T-cell (primary cell): ENCODE data around the gene RIOK1. TPM values are rescaled to one million over a fixed set of nuclear protein-coding genes. Genes with fewer than 3 reads are reported as not detected.
"Not testable (repeated sequence)": the region's sequence is repeated elsewhere in the genome, so short reads cannot be mapped to it uniquely, and the experiment has no call there.

Experiments
- ATAC-seq, 4 experiments: fragments of 200-7000 bp in 3 of 4; fragments of 150-1000 bp in 1 of 4; cut with Tn5 transposase; replicated peaks in 1 of 4; 1 replicate in 3 of 4; 2 replicates in 1 of 4; pipeline ENCODE4 v1.10.0; 2021; ENCODE audit warnings: moderate library complexity in 3 of 4, mild to moderate bottlenecking in 2 of 4, moderate number of reproducible peaks in 1 of 4
- CTCF ChIA-PET, 2 donors: fragments of 300-600 bp; sonication (Branson Sonifier 250); formaldehyde crosslinking; loops; one replicate each; lab custom pipeline; 2022; ENCODE audit warnings: antibody characterized with exemption in 2 of 2; lab: Charles Lee
- POLR2A ChIA-PET, 2 donors: fragments of 300-600 bp; sonication (Branson Sonifier 250); formaldehyde crosslinking; loops; one replicate each; lab custom pipeline; 2022; ENCODE audit warnings: antibody characterized with exemption in 2 of 2; lab: Charles Lee
- DNase-seq, 35 experiments: peaks; one replicate each; pipeline versions ENCODE4 v3.0.0 to v3.0.0-alpha.2; 2013 to 2023
- H3K27ac ChIP-seq: one replicate; pipeline ENCODE4 v1.5.1; 2013; ENCODE audit warnings: low read length
- H3K27me3 ChIP-seq, 2 experiments: replicated peaks in 1 of 2; 1 replicate in 1 of 2; 2 replicates in 1 of 2; pipeline versions ENCODE4 v1.6.1 to v1.7.0; 2013; ENCODE audit warnings: low read length in 1 of 2, mixed read lengths in 1 of 2; ENCODE audit not compliant: control insufficient read depth in 2 of 2, insufficient read depth in 2 of 2; ENCODE audit errors: extremely low read depth in 1 of 2
- H3K36me3 ChIP-seq, 2 donors: 1 replicate in 1 of 2; 2 replicates in 1 of 2; pipeline versions ENCODE4 v1.6.1 to v1.7.0; 2013; ENCODE audit warnings: low read length in 1 of 2; ENCODE audit not compliant: control insufficient read depth in 2 of 2, insufficient read depth in 1 of 2; ENCODE audit errors: extremely low read depth in 1 of 2
- H3K4me1 ChIP-seq, 2 experiments: 1 replicate in 1 of 2; 2 replicates in 1 of 2; pipeline versions ENCODE4 v1.6.1 to v1.7.0; 2013; ENCODE audit warnings: low read length in 2 of 2, mixed read lengths in 1 of 2; ENCODE audit not compliant: insufficient read depth in 2 of 2, control insufficient read depth in 1 of 2; ENCODE audit errors: extremely low read depth in 1 of 2
- H3K4me3 ChIP-seq, 2 donors: 1 replicate in 1 of 2; 2 replicates in 1 of 2; pipeline versions ENCODE4 v1.5.1 to v1.7.0; 2013; ENCODE audit warnings: mild to moderate bottlenecking in 2 of 2, low read length in 1 of 2, moderate library complexity in 1 of 2; ENCODE audit not compliant: control insufficient read depth in 1 of 2; ENCODE audit errors: extremely low read depth in 1 of 2
- H3K9me3 ChIP-seq: 2 replicates; pipeline ENCODE4 v1.7.0; 2013
- H3K27ac Mint-ChIP-seq, 2 donors: one replicate each; pipeline ENCODE4 v1.8.0; 2020 to 2021; ENCODE audit warnings: mild to moderate bottlenecking in 2 of 2, mixed read lengths in 2 of 2
- H3K27me3 Mint-ChIP-seq, 2 donors: one replicate each; pipeline ENCODE4 v1.8.0; 2021 to 2022; ENCODE audit warnings: mixed read lengths in 2 of 2
- H3K36me3 Mint-ChIP-seq: one replicate; pipeline ENCODE4 v1.8.0; 2021; ENCODE audit warnings: mixed read lengths
- H3K4me1 Mint-ChIP-seq, 3 donors: one replicate each; pipeline ENCODE4 v1.8.0; 2020 to 2022; ENCODE audit warnings: mixed read lengths in 3 of 3, mild to moderate bottlenecking in 1 of 3
- H3K4me3 Mint-ChIP-seq, 3 donors: one replicate each; pipeline ENCODE4 v1.8.0; 2020 to 2022; ENCODE audit warnings: mild to moderate bottlenecking in 3 of 3, mixed read lengths in 3 of 3, moderate library complexity in 3 of 3
- H3K9me3 Mint-ChIP-seq, 3 donors: one replicate each; pipeline ENCODE4 v1.8.0; 2020 to 2022; ENCODE audit warnings: mixed read lengths in 3 of 3
- WGBS: methylation state at CpG from one replicate; pipeline ENCODE4 v1.1.5; 2013; ENCODE audit warnings: missing lambda C conversion rate; ENCODE audit not compliant: insufficient coverage; 5-methylcytosine and 5-hydroxymethylcytosine counted together
- total RNA-seq, 35 experiments: library from RNA in 6 of 35; stranded (reverse) in 6 of 35; fragments of 120-200 nt in 1 of 35; gene quantifications; one replicate each; pipeline versions ENCODE4 v1.2.1 to v1.2.4 and lab custom pipeline; 2013 to 2026

Gene RIOK1
- total RNA-seq, 5 donors from 2014 or later (not counting 1 experiment from before 2014, with no cell fraction given): 27.4 to 42.9 (median 34.6) TPM

DNA sequence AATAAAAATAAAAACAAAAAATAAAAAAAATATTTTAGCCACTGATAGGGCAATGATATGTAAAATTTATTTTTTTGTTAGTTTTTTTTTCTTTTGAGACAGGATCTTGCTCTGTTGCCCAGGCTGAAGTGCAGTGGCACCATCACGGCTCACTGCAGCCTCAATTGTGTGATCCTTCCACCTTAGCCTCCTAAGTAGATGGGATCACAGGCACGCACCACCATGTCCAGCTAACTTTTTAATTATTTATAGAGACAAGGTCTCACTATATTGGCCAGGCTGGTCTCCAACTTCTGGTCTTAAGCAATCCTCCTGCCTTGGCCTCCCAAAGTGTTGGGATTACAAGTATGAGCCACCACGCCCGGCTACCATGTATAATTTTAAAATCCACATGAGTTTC, 59.4 kb downstream of the RIOK1 start:
- Histone ChIP-seq H3K36me3 (no peaks in the 10 kb centered on the region), H3K27ac (no peak overlapping the region), H3K27me3 (peaks cover 0 to 14% of the 10 kb centered on the region in 2 experiments), H3K4me1 (no peaks in the 10 kb centered on the region), H3K4me3 (no peak overlapping the region), H3K9me3 (no peaks in the 10 kb centered on the region)
- no peaks in the 10 kb centered on the region for H3K36me3 Mint-ChIP-seq
- no peaks in the 10 kb centered on the region for H3K9me3 Mint-ChIP-seq
- no peak overlapping the region for H3K4me3 Mint-ChIP-seq
- no peaks in the 10 kb centered on the region for H3K4me1 Mint-ChIP-seq
- WGBS: 20% methylated on average over 1 of the region's 4 CpGs
- ChIA-PET POLR2A (interaction anchor here in 1 of 2 donors (0.6 kb wide), 1 partner anchor 8 kb away, joined by 5 read pairs; no protein-coding TSS in a partner anchor), CTCF (no interaction called here)
- DNase-seq (no peak), ATAC-seq (no peak)
- H3K27me3 Mint-ChIP-seq: peaks cover 14 to 19% of the 10 kb centered on the region in 2 donors
- H3K27ac Mint-ChIP-seq: no peak overlapping the region

DNA sequence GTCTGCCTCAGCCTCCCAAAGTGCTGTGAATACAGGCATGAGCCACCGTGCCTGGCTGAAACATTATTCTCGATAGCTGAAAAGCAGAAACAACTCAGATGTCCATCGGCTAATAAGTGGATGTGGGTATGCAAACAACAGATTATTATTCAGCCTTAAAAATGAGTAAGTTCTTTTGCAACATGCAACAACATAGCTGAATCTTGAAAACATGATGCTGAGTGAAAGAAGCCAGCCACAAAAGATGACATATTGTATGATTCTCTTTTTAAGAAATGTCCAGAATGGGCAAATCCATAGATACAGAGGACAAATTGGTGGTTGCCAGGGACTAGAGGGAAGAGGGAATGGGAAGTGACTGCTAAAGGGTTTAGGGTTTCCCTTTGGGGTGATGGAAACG, 61.7 kb downstream of the RIOK1 start:
- ChIA-PET POLR2A (no interaction called here), CTCF (no interaction called here)
- no CpG with 5 or more reads among the region's 4 CpGs for WGBS
- Mint-ChIP-seq H3K36me3 (no peaks in the 10 kb centered on the region), H3K4me3 (no peak overlapping the region), H3K9me3 (no peaks in the 10 kb centered on the region), H3K27me3 (peaks cover 6 to 8% of the 10 kb centered on the region in 2 donors), H3K27ac (no peak overlapping the region), H3K4me1 (no peaks in the 10 kb centered on the region)
- H3K27ac ChIP-seq: no peak overlapping the region
- no peak for DNase-seq
- H3K4me1 ChIP-seq: no peaks in the 10 kb centered on the region
- ATAC-seq: no peak
- no peaks in the 10 kb centered on the region for H3K9me3 ChIP-seq
- no peak overlapping the region for H3K4me3 ChIP-seq
- no peaks in the 10 kb centered on the region for H3K36me3 ChIP-seq
- H3K27me3 ChIP-seq: peaks cover 0 to 5% of the 10 kb centered on the region in 2 experiments

DNA sequence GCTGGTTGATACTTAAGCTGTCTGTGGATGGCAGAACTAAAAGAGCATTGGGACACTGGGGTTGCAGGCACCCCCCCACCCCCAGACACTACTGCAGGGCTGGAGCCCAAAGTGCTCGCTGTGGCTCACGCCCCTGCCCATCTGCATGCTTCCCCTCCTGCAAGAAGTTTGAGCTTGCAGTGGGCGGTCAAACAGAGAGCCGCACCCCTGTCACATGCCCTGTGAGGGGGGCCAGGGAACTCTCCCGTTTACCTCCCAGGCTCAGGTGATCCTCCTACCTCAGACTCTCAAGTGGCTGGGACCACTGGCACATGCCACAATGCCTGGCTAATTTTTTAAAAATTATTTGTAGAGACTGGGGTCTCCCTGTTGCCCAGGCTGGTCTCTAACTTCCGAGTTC, 63.3 kb downstream of the RIOK1 start:
- ChIA-PET POLR2A (no interaction called here), CTCF (no interaction called here)
- Histone ChIP-seq H3K27ac (no peak overlapping the region), H3K4me3 (no peak overlapping the region), H3K9me3 (no peaks in the 10 kb centered on the region), H3K27me3 (peaks cover 0 to 5% of the 10 kb centered on the region in 2 experiments), H3K36me3 (no peaks in the 10 kb centered on the region), H3K4me1 (no peaks in the 10 kb centered on the region)
- ATAC-seq (no peak), DNase-seq (no peak)
- no peak overlapping the region for H3K4me3 Mint-ChIP-seq
- no peaks in the 10 kb centered on the region for H3K4me1 Mint-ChIP-seq
- no peak overlapping the region for H3K27ac Mint-ChIP-seq
- peaks cover 2 to 8% of the 10 kb centered on the region in 2 donors for H3K27me3 Mint-ChIP-seq
- WGBS: 63% methylated on average over 4 of the region's 6 CpGs
- no peaks in the 10 kb centered on the region for H3K36me3 Mint-ChIP-seq
- no peaks in the 10 kb centered on the region for H3K9me3 Mint-ChIP-seq

DNA sequence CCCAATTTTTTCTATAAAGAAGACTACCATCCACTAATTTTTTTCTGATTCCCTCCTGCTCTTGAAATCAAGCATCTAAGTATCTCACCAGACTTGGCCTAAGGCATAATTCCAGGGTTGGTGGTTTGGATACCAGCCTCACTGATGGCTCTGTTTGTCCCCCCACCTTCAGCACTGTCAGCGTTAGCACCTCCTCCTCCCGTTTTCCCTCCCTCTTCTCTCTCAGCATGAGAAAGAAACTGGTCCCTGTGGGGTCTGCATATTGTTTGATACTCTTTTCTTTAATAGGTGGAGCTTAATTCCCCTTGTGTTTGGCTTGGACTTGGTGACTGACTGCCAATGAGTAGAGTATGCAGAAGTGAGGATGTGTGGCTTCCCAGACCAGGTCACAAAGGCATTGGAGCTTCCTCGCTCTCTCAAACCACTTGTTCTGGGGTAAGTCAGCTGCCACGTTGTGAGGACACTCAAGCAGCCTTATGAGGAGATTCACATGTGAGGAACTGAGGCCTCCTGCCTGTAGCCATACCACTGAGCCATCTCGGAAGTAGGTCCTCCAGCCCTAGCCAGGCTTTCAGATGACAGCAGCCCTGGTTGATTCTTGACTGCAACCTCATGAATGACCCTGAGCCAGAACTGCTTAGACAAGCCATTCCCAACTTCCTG, 65.2 kb downstream of the RIOK1 start:
- Mint-ChIP-seq H3K27me3 (peaks cover 2 to 8% of the 10 kb centered on the region in 2 donors), H3K27ac (no peak overlapping the region), H3K9me3 (no peaks in the 10 kb centered on the region), H3K4me1 (no peaks in the 10 kb centered on the region), H3K4me3 (no peak overlapping the region), H3K36me3 (no peaks in the 10 kb centered on the region)
- Histone ChIP-seq H3K4me1 (no peaks in the 10 kb centered on the region), H3K4me3 (no peak overlapping the region), H3K27me3 (peaks cover 0 to 8% of the 10 kb centered on the region in 2 experiments), H3K9me3 (no peaks in the 10 kb centered on the region), H3K36me3 (no peaks in the 10 kb centered on the region), H3K27ac (no peak overlapping the region)
- CTCF ChIA-PET: interaction anchor here in 1 of 2 donors (1.0 kb wide), 1 partner anchor 63 kb away, joined by 4 read pairs; no protein-coding TSS in a partner anchor
- POLR2A ChIA-PET: interaction anchor here in 1 of 2 donors (0.6 kb wide), 1 partner anchor 350 kb away, joined by 3 read pairs; no protein-coding TSS in a partner anchor
- 79% methylated on average over 3 of the region's 5 CpGs for WGBS
- ATAC-seq: no peak
- DNase-seq: no peak

DNA sequence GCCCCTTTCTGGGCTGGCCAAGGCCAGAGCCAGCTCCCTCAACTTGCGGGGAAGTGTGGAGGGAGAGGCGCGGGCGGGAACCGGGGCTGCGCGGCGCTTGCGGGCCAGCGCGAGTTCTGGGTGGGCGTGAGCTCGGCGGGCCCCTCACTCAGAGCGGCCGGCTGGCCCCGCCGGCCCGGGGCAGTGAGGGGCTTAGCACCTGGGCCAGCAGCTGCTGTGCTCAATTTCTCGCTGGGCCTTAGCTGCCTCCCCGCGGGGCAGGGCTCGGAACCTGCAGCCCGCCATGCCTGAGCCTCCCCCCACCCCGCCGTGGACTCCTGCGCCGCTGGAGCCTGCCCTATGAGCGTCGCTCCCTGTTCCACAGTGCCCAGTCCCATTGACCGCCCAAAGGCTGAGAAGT, 66.7 kb downstream of the RIOK1 start:
- H3K27ac ChIP-seq, ATAC-seq, H3K4me1 ChIP-seq, H3K36me3 ChIP-seq, H3K4me3 Mint-ChIP-seq, H3K9me3 Mint-ChIP-seq, DNase-seq, H3K27ac Mint-ChIP-seq, H3K4me1 Mint-ChIP-seq, CTCF ChIA-PET, POLR2A ChIA-PET, H3K4me3 ChIP-seq, H3K27me3 Mint-ChIP-seq, H3K36me3 Mint-ChIP-seq, H3K9me3 ChIP-seq: not testable (repeated sequence)
- WGBS: 97% methylated on average over 31 of the region's 31 CpGs
- H3K27me3 ChIP-seq: peaks cover 0 to 14% of the 10 kb centered on the region in 2 experiments

DNA sequence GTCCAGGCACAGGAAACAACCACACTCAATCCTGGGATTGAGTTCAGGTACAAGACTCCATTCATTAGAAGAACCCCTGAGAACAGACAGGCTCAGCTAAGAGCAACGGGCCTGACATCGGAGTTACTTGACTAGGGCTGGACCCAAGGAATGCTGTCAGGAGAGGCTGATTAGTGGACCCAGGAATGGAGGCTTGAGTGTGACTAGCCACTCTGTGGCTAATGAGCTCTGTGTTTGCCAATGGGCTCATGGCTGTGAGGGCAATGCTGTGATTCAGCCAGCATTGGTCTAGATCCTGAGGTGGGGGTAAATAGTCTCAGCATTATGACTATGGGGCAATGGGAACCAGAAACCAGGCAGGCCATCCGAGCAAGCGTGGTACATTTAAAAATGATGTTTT, 71.8 kb downstream of the RIOK1 start:
- CTCF ChIA-PET: no interaction called here
- H3K9me3 Mint-ChIP-seq: no peaks in the 10 kb centered on the region

More for the DNA sequence above, 71.8 kb downstream of the RIOK1 start:
- Histone ChIP-seq H3K27me3 (peaks cover 0 to 9% of the 10 kb centered on the region in 2 experiments), H3K27ac (no peak overlapping the region), H3K36me3 (no peaks in the 10 kb centered on the region), H3K4me1 (no peaks in the 10 kb centered on the region), H3K4me3 (no peak overlapping the region), H3K9me3 (no peaks in the 10 kb centered on the region)
- H3K4me3 Mint-ChIP-seq: no peak overlapping the region
- ATAC-seq (no peak), DNase-seq (no peak)
- H3K27ac Mint-ChIP-seq: no peak overlapping the region
- 95% methylated on average over 2 of the region's 4 CpGs for WGBS
- POLR2A ChIA-PET: no interaction called here
- no peaks in the 10 kb centered on the region for H3K36me3 Mint-ChIP-seq
- H3K4me1 Mint-ChIP-seq: no peaks in the 10 kb centered on the region
- peaks cover 3 to 4% of the 10 kb centered on the region in 2 donors for H3K27me3 Mint-ChIP-seq
